ENCODE data around the gene CCL19.

The CCL19 gene

DNA sequence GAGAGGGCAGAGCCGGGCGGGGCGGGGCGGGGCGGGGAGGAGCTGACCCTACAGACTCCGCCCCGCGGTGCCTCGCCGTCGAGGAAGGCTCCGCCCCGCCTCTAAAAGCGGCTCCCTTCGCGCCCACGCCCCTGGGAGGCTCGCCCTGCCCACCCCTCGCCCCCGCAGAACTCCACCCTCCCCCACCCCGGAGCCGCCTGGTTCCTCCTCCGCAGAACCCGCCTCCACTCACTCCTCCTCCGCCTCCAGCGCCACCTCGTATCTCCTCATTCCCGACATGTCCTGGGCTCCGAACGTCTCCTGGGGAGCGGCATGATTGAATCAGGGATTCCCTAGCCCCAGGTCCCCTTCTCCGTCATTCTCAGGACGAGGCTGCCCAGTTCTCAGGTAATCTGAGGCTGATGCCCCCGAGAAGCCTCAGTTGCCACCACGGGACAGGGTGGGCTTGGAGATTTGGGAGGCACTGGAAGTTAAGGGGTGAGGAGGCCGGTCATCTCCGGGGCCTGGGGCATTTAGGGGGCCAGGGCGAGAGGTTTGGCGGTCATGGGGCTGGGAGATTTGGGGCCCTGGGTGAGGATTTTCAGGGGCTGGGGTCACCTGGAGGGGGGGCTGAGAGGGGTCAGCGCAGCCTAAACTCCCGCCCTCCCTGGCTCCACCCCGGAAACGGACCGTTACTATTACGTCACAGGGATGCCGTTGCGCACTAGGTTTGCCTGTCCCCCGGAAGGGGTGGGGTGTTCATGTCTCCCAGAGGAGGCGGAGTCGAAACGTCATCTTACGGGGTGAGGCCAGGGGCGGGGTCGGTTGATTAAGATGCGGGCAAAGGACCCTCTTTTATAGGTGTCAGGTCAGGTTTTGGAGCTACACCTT, 25.5 kb downstream of the CCL19 start:
- no peaks in the 10 kb centered on the region for H3K27me3 Mint-ChIP-seq
- DNase-seq (ENCODE audit: low spot score in 2 of 2) (peak; percentile 76 to 85), ATAC-seq (replicated peaks; ENCODE audit: extremely low read depth, poor library complexity, severe bottlenecking) (peak; percentile 80)
- H3K4me3 Mint-ChIP-seq = peak overlapping the region; percentile 83
- peaks cover 8% of the 10 kb centered on the region for H3K36me3 Mint-ChIP-seq (ENCODE audit: insufficient read depth)
- H3K9me3 Mint-ChIP-seq = peaks cover 6% of the 10 kb centered on the region
- peaks cover 40% of the 10 kb centered on the region for H3K4me1 Mint-ChIP-seq
- peak overlapping the region; percentile 88 for H3K27ac Mint-ChIP-seq (ENCODE audit: low read depth)

DNA sequence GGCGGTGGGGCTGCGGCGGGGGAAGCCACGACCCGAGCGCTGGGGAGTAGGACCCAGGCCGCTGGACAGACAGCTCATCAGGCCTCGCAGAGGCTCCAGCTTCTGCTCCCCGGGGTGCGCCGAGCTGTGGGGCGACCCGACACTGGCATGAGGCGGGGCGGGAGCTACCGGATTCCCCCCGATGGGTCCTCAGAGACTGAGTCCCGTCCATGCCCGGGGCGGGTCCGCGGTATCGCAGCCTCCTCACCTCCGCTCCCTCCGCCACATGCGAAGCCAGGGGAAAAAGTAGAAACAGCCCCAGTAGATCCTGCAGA, 26.1 kb downstream of the CCL19 start:
- peaks cover 6% of the 10 kb centered on the region for H3K9me3 Mint-ChIP-seq
- H3K27me3 Mint-ChIP-seq = no peaks in the 10 kb centered on the region
- peaks cover 8% of the 10 kb centered on the region for H3K36me3 Mint-ChIP-seq (ENCODE audit: insufficient read depth)
- no peak for DNase-seq (ENCODE audit: low spot score in 2 of 2)
- H3K4me1 Mint-ChIP-seq = peaks cover 40% of the 10 kb centered on the region
- no peak for ATAC-seq (replicated peaks; ENCODE audit: extremely low read depth, poor library complexity, severe bottlenecking)
- H3K27ac Mint-ChIP-seq (ENCODE audit: low read depth) = peak overlapping the region; percentile 88
- peak overlapping the region; percentile 83 for H3K4me3 Mint-ChIP-seq

DNA sequence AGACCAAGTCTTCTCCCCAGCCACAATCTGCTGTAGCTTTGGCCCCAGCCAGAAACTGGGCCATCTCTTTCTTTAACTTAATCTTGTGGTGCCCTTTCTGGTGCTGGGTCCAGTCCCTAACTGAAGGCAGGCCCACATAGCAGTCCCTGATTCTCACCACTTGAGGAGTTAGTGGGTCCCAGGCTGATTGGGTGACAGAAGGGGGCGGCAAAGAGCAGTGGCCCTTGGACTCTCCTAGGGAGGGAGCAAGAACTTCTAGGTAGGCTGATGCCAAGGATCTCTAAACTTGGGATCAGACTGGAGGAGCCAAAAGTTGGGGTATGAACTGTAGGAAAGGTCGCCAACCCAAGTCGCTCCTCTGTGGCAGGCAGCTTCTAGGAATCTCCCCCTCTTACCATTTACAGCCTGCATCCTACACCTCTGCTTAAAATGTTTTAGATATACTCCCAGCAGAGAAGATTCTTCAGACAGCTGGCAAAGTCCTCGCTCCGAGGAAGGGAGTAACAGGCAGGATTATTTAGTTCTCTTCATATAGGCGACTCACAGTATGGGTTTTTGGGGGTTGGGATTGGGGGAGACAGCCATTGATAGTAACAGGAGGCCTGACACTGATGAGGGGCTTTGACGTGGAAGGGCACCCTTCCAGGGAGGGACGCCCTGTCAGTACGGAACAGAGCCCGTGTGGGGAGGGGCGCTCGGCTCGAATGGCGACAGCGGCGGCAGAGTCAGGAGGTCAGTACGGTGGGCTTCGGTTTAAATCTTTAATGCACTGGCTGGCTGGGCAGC, 26.6 kb downstream of the CCL19 start:
- H3K36me3 Mint-ChIP-seq (ENCODE audit: insufficient read depth) = peaks cover 8% of the 10 kb centered on the region
- DNase-seq (ENCODE audit: low spot score in 2 of 2) (peak; percentile 52 to 76), ATAC-seq (replicated peaks; ENCODE audit: extremely low read depth, poor library complexity, severe bottlenecking) (peak; percentile 47)

DNA sequence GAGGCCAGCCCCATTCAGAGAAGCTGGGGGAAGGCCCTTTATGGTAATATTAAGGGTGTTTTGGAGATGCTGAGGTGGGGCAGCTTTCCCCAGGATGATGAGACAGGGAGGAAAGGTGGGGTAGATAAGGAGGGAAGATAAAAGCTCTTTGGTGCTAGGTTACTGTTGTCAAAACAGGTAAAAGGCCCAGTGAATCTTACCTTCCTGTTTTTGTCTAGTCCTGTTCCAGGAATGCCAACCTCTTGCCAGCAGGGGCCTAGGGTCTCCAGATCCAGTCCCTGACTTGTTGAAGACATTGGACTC, 27.8 kb downstream of the CCL19 start:
- Mint-ChIP-seq H3K27ac (ENCODE audit: low read depth) (peak overlapping the region; percentile 88), H3K4me3 (peak overlapping the region; percentile 12), H3K27me3 (no peaks in the 10 kb centered on the region), H3K9me3 (no peaks in the 10 kb centered on the region), H3K36me3 (ENCODE audit: insufficient read depth) (peaks cover 8% of the 10 kb centered on the region), H3K4me1 (peaks cover 40% of the 10 kb centered on the region)
- DNase-seq (ENCODE audit: low spot score in 2 of 2) (no peak), ATAC-seq (replicated peaks; ENCODE audit: extremely low read depth, poor library complexity, severe bottlenecking) (no peak)

More for the DNA sequence above, 26.6 kb downstream of the CCL19 start:
- Mint-ChIP-seq H3K27ac (ENCODE audit: low read depth) (peak overlapping the region; percentile 88), H3K4me3 (peak overlapping the region; percentile 83), H3K4me1 (peaks cover 40% of the 10 kb centered on the region), H3K9me3 (peaks cover 5% of the 10 kb centered on the region), H3K27me3 (no peaks in the 10 kb centered on the region)

DNA sequence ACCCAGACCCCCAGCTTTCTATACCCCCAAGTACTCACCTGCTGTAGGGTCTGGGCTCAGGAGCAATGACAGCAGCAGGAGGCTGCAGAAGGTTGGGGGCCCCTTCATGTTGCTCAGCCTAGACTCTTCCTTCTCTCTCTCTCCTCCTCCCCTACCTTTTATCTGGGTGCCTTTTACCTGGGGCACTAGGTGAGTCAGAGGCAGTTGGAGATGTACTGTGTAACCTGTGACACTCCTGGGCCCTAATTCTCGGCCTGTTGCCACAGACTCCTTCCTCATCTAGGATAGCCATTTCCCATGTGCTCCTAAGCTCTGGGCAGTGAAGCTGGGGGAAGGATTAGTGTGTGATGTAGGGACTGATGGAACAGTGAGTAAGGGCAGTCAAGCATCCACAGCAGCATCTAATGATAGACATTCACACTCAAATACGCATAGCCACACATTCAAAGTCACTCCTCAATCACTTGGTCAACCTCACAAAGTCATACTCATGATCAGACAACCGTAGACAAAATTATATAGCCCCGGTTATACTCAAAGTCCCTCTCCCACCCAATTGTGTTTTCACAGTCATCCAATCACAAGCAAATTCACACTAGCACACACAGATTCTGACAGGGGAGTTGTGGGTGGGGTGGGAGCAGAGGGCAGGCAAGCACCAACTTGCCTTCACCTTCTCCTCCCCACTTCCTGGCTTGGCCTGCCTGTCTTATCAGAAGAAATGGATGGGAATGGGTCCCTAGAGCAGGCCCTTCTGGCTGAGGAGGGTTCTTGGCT, 28.4 kb downstream of the CCL19 start, which contains the start of gene CCL27:
CCL27 (minus strand) TSS at position 132 of the 777 bp plus-strand sequence; CDS start at position 108, 24 bp downstream.
- Mint-ChIP-seq H3K36me3 (ENCODE audit: insufficient read depth) (peaks cover 8% of the 10 kb centered on the region), H3K9me3 (no peaks in the 10 kb centered on the region), H3K27ac (ENCODE audit: low read depth) (peak within 1 kb of the TSS; percentile 88), H3K4me3 (peak within 1 kb of the TSS; percentile 12), H3K4me1 (peaks cover 39% of the 10 kb centered on the region), H3K27me3 (no peaks in the 10 kb centered on the region)
- ATAC-seq (replicated peaks; ENCODE audit: extremely low read depth, poor library complexity, severe bottlenecking) (no peak), DNase-seq (ENCODE audit: low spot score in 2 of 2) (no peak)

DNA sequence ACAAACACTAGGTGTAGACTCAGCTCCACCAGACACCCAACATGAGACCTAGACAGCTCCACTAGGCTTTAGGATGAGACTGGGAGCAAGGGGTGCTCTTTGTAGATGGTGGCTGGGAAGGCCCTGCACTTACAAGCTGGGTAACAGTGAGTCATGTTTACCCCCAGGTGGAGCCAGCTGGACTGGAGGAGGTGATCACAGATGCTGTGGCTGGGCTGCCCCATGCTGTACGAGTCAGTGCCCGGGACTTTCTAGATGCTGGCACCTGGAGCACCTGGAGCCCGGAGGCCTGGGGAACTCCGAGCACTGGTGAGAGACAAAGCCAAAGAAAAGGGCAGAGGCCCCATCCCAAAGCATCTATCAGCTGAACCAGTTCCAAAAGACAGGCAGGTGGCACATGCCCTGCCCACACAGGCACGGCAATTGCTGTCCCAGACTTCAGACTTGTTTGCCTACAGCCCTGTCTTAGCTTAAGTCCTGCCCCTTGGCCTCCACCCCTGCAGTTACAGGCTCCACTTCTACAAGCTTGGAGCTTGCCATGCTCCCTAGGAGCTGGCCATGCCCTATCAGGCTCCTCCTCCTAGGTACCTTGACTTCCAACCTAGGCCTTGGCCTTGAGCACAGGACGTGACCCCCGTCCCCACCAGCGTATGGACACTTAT, 31.4 kb downstream of the CCL19 start:
- no peaks in the 10 kb centered on the region for H3K27me3 Mint-ChIP-seq
- ATAC-seq (replicated peaks; ENCODE audit: extremely low read depth, poor library complexity, severe bottlenecking) (no peak), DNase-seq (ENCODE audit: low spot score in 2 of 2) (no peak)
- no peak overlapping the region for H3K4me3 Mint-ChIP-seq
- H3K4me1 Mint-ChIP-seq = peaks cover 24% of the 10 kb centered on the region
- H3K27ac Mint-ChIP-seq (ENCODE audit: low read depth) = no peak overlapping the region
- H3K9me3 Mint-ChIP-seq = no peaks in the 10 kb centered on the region
- H3K36me3 Mint-ChIP-seq (ENCODE audit: insufficient read depth) = no peaks in the 10 kb centered on the region

DNA sequence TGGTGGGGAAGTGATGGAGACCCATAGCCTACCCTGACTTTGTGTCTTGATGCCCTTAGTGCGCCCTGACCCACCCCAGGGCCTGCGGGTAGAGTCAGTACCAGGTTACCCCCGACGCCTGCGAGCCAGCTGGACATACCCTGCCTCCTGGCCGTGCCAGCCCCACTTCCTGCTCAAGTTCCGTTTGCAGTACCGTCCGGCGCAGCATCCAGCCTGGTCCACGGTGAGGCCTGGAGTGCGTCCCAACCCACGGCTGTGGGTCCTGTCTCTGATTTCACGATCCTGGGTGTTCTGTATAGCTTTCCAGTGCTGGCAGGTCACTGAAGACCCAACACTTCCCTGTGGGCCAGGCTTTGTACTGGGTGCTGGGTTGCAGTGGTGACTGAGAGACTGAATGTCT, 32.6 kb downstream of the CCL19 start:
- ATAC-seq (replicated peaks; ENCODE audit: extremely low read depth, poor library complexity, severe bottlenecking) = no peak
- H3K27ac Mint-ChIP-seq (ENCODE audit: low read depth) = no peak overlapping the region
- no peaks in the 10 kb centered on the region for H3K9me3 Mint-ChIP-seq
- no peak overlapping the region for H3K4me3 Mint-ChIP-seq
- H3K36me3 Mint-ChIP-seq (ENCODE audit: insufficient read depth) = no peaks in the 10 kb centered on the region
- peaks cover 11% of the 10 kb centered on the region for H3K4me1 Mint-ChIP-seq
- DNase-seq (ENCODE audit: low spot score in 2 of 2) = no peak
- no peaks in the 10 kb centered on the region for H3K27me3 Mint-ChIP-seq

DNA sequence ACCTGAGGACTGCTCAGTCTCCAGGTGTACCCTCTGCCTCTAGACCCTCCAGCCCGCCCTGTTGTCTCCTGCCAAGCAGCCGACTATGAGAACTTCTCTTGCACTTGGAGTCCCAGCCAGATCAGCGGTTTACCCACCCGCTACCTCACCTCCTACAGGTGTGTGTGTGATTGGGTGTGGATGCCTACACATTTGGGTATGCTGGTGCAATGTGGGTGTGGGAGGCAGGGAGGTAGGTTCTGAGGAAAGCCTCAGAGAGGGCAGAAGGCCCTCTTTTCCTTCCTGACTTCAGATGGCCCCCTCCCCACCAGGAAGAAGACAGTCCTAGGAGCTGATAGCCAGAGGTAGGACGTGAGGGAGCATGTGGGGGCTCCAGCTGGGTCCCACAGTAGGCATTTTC, 34.1 kb downstream of the CCL19 start:
- H3K27ac Mint-ChIP-seq (ENCODE audit: low read depth) = no peak overlapping the region
- H3K4me3 Mint-ChIP-seq = no peak overlapping the region
- no peaks in the 10 kb centered on the region for H3K36me3 Mint-ChIP-seq (ENCODE audit: insufficient read depth)
- ATAC-seq (replicated peaks; ENCODE audit: extremely low read depth, poor library complexity, severe bottlenecking) (no peak), DNase-seq (ENCODE audit: low spot score in 2 of 2) (no peak)
- no peaks in the 10 kb centered on the region for H3K9me3 Mint-ChIP-seq
- H3K27me3 Mint-ChIP-seq = no peaks in the 10 kb centered on the region
- H3K4me1 Mint-ChIP-seq = peaks cover 13% of the 10 kb centered on the region

DNA sequence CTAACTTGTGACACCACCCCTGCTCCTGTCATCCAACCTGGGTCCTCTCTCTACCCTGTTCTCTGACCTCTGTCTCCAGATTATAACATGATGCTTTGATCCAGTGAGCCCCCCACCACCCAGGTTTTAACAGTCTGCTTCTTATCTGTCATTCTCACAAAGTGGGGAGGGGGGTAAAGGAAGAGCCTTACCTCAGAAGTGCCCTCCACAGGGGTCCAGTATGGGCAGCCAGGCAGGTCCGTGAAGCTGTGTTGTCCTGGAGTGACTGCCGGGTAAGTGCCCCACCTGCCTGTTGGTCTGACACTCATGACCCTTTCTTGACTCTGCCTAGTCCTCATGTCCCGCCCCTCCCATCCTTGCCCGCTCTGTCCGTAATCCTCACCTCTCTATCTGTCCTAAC, 35.7 kb downstream of the CCL19 start:
- peaks cover 3% of the 10 kb centered on the region for H3K36me3 Mint-ChIP-seq (ENCODE audit: insufficient read depth)
- DNase-seq (ENCODE audit: low spot score in 2 of 2) (no peak), ATAC-seq (replicated peaks; ENCODE audit: extremely low read depth, poor library complexity, severe bottlenecking) (no peak)
- no peaks in the 10 kb centered on the region for H3K27me3 Mint-ChIP-seq
- H3K4me1 Mint-ChIP-seq = peaks cover 18% of the 10 kb centered on the region
- H3K9me3 Mint-ChIP-seq = no peaks in the 10 kb centered on the region
- H3K4me3 Mint-ChIP-seq = no peak overlapping the region
- no peak overlapping the region for H3K27ac Mint-ChIP-seq (ENCODE audit: low read depth)

DNA sequence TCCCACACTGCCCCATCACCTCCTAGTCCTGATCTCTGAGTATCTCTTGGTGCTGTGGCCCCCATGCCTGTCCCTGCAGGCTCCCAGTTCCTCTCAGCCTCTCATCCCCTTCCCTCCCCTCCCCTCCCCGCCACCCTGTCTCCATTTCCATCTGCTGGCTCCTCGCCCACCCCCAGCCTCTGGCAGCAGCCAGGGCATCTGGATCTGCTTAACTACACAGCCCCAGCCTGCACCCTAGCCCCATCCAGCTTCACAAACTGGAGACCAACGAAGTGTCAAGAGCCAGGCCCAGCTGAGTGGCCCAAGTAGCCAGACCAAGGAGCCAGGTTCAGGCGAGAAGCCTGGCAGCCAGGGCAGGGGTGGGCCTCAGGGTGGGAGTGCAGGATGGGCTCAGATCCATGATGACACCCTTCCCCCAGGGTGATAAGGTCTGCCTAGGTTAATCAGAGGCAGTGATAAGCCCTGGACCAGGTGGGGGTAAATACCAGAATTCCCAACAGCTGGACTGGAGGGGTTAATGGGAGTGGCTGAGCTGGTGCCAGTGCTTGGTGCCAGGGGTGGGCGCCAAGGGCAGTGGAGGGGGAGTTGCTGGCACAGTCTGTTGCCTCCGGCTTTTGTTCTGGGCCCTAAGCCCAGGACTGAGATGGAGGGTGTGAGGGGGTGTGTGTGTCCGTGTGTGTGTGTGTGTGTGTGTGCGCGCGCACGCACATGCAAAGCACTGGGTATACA, 36.6 kb downstream of the CCL19 start:
- Mint-ChIP-seq H3K27ac (ENCODE audit: low read depth) (peak overlapping the region; percentile 9), H3K36me3 (ENCODE audit: insufficient read depth) (peaks cover 11% of the 10 kb centered on the region), H3K9me3 (no peaks in the 10 kb centered on the region), H3K27me3 (no peaks in the 10 kb centered on the region), H3K4me1 (peaks cover 18% of the 10 kb centered on the region), H3K4me3 (no peak overlapping the region)
- DNase-seq (ENCODE audit: low spot score in 2 of 2) = no peak
- ATAC-seq (replicated peaks; ENCODE audit: extremely low read depth, poor library complexity, severe bottlenecking) = no peak

DNA sequence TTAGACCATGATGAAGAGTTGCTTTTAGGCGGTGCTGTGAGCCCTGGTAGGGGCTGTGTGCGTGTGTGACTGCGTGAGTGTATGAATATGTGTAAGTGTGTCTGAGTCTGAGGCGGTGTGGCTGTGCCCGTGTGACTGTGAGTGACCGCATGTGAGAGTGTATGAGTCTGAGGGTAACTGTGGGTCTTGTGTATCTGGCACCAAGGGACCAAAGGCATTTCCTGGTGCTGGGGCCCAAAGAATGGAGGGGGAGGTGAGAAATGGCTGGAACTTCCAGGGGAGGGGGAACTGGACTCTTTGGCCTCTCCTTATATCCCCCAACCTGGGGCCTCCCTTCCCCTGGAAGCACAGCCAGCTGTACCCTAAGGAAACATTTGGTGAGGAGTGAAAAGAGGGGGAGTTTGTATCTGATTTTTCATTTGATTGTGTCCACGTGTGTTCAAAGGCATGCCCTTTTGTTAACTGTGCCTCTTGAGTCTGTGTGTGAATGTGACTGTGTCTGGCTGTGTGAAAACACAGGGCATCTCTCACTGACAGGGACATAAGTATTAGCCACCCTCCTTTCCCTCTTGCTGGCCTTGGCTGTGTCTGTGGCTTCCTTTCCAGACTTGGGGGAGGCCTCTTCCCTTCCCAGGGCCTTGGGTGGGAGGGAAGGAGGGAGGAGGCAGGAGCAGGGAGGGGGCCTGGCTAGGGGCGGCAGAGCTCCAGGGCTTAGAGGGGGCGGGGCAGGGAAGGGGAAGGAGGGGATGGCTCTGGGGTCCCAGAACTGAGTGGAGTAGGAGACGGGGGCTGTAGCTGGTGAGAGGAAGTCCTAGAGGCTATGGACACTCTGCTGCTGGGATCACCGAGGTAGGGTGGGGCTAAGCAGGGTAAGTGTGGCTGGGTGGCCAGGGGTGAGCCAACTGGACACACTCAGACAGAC, 37.7 kb downstream of the CCL19 start:
- H3K4me1 Mint-ChIP-seq = peaks cover 23% of the 10 kb centered on the region
- H3K27me3 Mint-ChIP-seq = no peaks in the 10 kb centered on the region
- no peaks in the 10 kb centered on the region for H3K9me3 Mint-ChIP-seq
- peaks cover 17% of the 10 kb centered on the region for H3K36me3 Mint-ChIP-seq (ENCODE audit: insufficient read depth)
- H3K27ac Mint-ChIP-seq (ENCODE audit: low read depth) = peak overlapping the region; percentile 14
- DNase-seq (ENCODE audit: low spot score in 2 of 2) = no peak
- ATAC-seq (replicated peaks; ENCODE audit: extremely low read depth, poor library complexity, severe bottlenecking) = no peak
- H3K4me3 Mint-ChIP-seq = no peak overlapping the region

All from central memory CD8-positive, alpha-beta T cell (primary cell).